K562 (cell line): Measurements from ENCODE around the gene FIBP. TPM values are rescaled to one million over a fixed set of nuclear protein-coding genes. Genes with fewer than 3 reads are reported as not detected.
A peak's percentile ranks its signal among the peaks of the same experiment; 100 is the strongest.

Source experiments
- BRCA1 ChIP-seq, 2 experiments: fragments of 450-650 bp in 1 of 2; sonication (generic) in 1 of 2; formaldehyde crosslinking in 1 of 2; IDR thresholded peaks; 2 replicates each; pipeline versions ENCODE4 v1.5.0 to v1.6.1; 2017 to 2020; ENCODE audit warnings: mild to moderate bottlenecking in 1 of 2, missing genetic modification reagents in 1 of 2
- ELF4 ChIP-seq: fragments of 450-650 bp; formaldehyde crosslinking; IDR thresholded peaks from 2 replicates; pipeline ENCODE4 v1.4.0; 2022; ENCODE audit warnings: missing genetic modification characterization
- FOXK2 ChIP-seq, 2 experiments: fragments of 450-650 bp; IDR thresholded peaks in 1 of 2; conservative IDR thresholded peaks in 1 of 2; 2 replicates each; pipeline ENCODE4 v1.6.1; 2016; ENCODE audit warnings: low read depth in 2 of 2, mild to moderate bottlenecking in 1 of 2
- HDAC1 ChIP-seq, 2 experiments: fragments of 450-650 bp; IDR thresholded peaks; 2 replicates each; pipeline ENCODE4 v1.6.1; 2016 to 2017; ENCODE audit warnings: inconsistent platforms in 1 of 2, mild to moderate bottlenecking in 1 of 2, moderate library complexity in 1 of 2
- HNRNPUL1 ChIP-seq: fragments of 200-400 bp; formaldehyde crosslinking; IDR thresholded peaks from 2 replicates; pipeline ENCODE4 v1.6.1; 2017; ENCODE audit warnings: low read length
- KAT8 ChIP-seq: fragments of 450-650 bp; IDR thresholded peaks from 2 replicates; pipeline ENCODE4 v1.6.1; 2016; ENCODE audit warnings: low read depth, mild to moderate bottlenecking
- MAZ ChIP-seq, 2 experiments: fragments of 450-650 bp in 1 of 2; sonication (generic) in 1 of 2; formaldehyde crosslinking; IDR thresholded peaks in 1 of 2; conservative IDR thresholded peaks in 1 of 2; 2 replicates each; pipeline versions ENCODE4 v1.4.0 to v1.5.0; 2020; ENCODE audit warnings: mild to moderate bottlenecking in 1 of 2, missing genetic modification reagents in 1 of 2
- NFE2 ChIP-seq: IDR thresholded peaks from 2 replicates; pipeline ENCODE4 v1.6.1; 2014; ENCODE audit warnings: antibody characterized with exemption, low read depth
- PCBP1 ChIP-seq: fragments of 200-400 bp; formaldehyde crosslinking; IDR thresholded peaks from 2 replicates; pipeline ENCODE4 v1.6.1; 2018; ENCODE audit warnings: mild to moderate bottlenecking, low read depth, low read length; ENCODE audit not compliant: poor library complexity, severe bottlenecking
- TCF3 ChIP-seq: sonication (generic); formaldehyde crosslinking; IDR thresholded peaks from 2 replicates; pipeline ENCODE4 v1.4.0; 2020; ENCODE audit warnings: mild to moderate bottlenecking, missing genetic modification reagents
- ZNF445 ChIP-seq: fragments of 250-450 bp; sonication (Bioruptor Pico); IDR thresholded peaks from 2 replicates; pipeline ENCODE4 v1.4.0; 2020; ENCODE audit warnings: low read depth, mild to moderate bottlenecking, moderate library complexity
- ZZZ3 ChIP-seq: fragments of 450-650 bp; IDR thresholded peaks from 2 replicates; pipeline ENCODE4 v1.6.1; 2016; ENCODE audit warnings: antibody characterized with exemption, mild to moderate bottlenecking, moderate library complexity
- polyA plus RNA-seq, 8 experiments: library from polyadenylated mRNA; depleted of rRNA in 4 of 8; stranded (reverse) in 5 of 8; unstranded in 3 of 8; fragments of >200 nt; fragmentation: Nextera tagmentation in 2 of 8; fragmentation: Illumina TruSeq in 1 of 8; extraction: Ambion mirVana in 2 of 8; extraction: Trizol in 1 of 8; gene quantifications; 2 replicates each; pipeline versions ENCODE4 v1.2.1 to v1.2.3, GENCODE V29; 2011 to 2014; ENCODE audit warnings: inconsistent platforms in 1 of 8, missing spikeins in 1 of 8
- total RNA-seq, 7 experiments: library from RNA; depleted of rRNA in 6 of 7; stranded (reverse); fragments of >200 nt in 6 of 7; fragmentation: Illumina TruSeq in 2 of 7; extraction: Trizol in 2 of 7; gene quantifications; 2 replicates each; pipeline versions ENCODE4 v1.2.1 to v1.2.3, GENCODE V29; 2011 to 2021; ENCODE audit warnings: low replicate concordance in 1 of 7
- TF ChIP-seq, protein P1 (sequence below): sonication (generic); formaldehyde crosslinking; IDR thresholded peaks from 2 replicates; pipeline ENCODE4 v1.8.1; 2023; ENCODE audit warnings: missing genetic modification reagents, mild to moderate bottlenecking, borderline replicate concordance
- TF ChIP-seq, protein P2 (sequence below): fragments of 250-450 bp; sonication (Bioruptor Pico); IDR thresholded peaks from 2 replicates; pipeline ENCODE4 v1.4.0; 2020; ENCODE audit warnings: mild to moderate bottlenecking, moderate library complexity
- TF ChIP-seq, protein P3 (sequence below): sonication (generic); formaldehyde crosslinking; IDR thresholded peaks from 2 replicates; pipeline ENCODE4 v1.9.0; 2022; ENCODE audit warnings: mild to moderate bottlenecking, missing genetic modification reagents

FIBP gene
- total and polyA plus RNA-seq, 9 of the 15 experiments (the other 6 are each of a cell fraction or from before 2014, with no cell fraction given) = 41.2 to 79.2 (median 48.6) TPM

DNA sequence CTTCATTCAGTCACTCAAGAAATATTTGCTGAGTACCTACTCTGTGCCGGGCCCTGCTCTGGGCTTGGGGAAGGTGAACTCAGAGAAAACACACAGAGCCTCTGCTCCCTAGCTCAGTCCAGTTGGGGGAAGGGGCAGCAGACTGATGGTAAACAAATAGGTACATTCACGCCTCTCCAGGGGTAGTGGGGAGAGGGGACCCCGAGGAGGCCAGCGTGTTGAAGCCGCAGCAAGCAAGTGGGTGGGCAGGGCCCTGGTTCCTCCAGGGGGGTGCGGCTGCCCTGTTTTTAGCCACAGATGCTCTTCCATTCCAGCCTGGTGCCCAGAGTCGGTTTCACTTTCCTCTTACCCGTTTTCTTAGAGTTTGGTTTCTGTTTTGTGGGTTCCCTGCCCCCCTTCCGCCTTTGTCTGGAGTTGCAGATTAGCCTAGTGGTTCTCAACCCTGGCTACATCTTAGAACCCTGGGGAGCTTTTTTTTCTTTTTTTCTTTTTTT is 39.7 kb upstream of the FIBP start (continued):
- TF ChIP-seq, protein P1, sequence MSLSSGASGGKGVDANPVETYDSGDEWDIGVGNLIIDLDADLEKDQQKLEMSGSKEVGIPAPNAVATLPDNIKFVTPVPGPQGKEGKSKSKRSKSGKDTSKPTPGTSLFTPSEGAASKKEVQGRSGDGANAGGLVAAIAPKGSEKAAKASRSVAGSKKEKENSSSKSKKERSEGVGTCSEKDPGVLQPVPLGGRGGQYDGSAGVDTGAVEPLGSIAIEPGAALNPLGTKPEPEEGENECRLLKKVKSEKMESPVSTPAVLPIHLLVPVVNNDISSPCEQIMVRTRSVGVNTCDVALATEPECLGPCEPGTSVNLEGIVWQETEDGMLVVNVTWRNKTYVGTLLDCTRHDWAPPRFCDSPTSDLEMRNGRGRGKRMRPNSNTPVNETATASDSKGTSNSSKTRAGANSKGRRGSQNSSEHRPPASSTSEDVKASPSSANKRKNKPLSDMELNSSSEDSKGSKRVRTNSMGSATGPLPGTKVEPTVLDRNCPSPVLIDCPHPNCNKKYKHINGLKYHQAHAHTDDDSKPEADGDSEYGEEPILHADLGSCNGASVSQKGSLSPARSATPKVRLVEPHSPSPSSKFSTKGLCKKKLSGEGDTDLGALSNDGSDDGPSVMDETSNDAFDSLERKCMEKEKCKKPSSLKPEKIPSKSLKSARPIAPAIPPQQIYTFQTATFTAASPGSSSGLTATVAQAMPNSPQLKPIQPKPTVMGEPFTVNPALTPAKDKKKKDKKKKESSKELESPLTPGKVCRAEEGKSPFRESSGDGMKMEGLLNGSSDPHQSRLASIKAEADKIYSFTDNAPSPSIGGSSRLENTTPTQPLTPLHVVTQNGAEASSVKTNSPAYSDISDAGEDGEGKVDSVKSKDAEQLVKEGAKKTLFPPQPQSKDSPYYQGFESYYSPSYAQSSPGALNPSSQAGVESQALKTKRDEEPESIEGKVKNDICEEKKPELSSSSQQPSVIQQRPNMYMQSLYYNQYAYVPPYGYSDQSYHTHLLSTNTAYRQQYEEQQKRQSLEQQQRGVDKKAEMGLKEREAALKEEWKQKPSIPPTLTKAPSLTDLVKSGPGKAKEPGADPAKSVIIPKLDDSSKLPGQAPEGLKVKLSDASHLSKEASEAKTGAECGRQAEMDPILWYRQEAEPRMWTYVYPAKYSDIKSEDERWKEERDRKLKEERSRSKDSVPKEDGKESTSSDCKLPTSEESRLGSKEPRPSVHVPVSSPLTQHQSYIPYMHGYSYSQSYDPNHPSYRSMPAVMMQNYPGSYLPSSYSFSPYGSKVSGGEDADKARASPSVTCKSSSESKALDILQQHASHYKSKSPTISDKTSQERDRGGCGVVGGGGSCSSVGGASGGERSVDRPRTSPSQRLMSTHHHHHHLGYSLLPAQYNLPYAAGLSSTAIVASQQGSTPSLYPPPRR (CRISPR knock-in tag) = no peak
- TF ChIP-seq PCBP1 = no peak
- no peak for TF ChIP-seq BRCA1 (IDR thresholded peaks at IDR 0.05)
- TF ChIP-seq BRCA1 (CRISPR knock-in tag; IDR thresholded peaks at IDR 0.05) = no peak
- TF ChIP-seq HNRNPUL1 = no peak
- no peak for TF ChIP-seq KAT8
- TF ChIP-seq HDAC1 (IDR thresholded peaks at IDR 0.05) = no peak
- TF ChIP-seq MAZ (CRISPR knock-in tag; conservative IDR thresholded peaks at IDR 0.05 in 1 of 2, IDR thresholded peaks at IDR 0.05 in 1 of 2) = peak in 1 of 2 experiments; percentile 34; a peak in 1 of 4 replicates
- TF ChIP-seq NFE2 = no peak
- TF ChIP-seq, protein P2, sequence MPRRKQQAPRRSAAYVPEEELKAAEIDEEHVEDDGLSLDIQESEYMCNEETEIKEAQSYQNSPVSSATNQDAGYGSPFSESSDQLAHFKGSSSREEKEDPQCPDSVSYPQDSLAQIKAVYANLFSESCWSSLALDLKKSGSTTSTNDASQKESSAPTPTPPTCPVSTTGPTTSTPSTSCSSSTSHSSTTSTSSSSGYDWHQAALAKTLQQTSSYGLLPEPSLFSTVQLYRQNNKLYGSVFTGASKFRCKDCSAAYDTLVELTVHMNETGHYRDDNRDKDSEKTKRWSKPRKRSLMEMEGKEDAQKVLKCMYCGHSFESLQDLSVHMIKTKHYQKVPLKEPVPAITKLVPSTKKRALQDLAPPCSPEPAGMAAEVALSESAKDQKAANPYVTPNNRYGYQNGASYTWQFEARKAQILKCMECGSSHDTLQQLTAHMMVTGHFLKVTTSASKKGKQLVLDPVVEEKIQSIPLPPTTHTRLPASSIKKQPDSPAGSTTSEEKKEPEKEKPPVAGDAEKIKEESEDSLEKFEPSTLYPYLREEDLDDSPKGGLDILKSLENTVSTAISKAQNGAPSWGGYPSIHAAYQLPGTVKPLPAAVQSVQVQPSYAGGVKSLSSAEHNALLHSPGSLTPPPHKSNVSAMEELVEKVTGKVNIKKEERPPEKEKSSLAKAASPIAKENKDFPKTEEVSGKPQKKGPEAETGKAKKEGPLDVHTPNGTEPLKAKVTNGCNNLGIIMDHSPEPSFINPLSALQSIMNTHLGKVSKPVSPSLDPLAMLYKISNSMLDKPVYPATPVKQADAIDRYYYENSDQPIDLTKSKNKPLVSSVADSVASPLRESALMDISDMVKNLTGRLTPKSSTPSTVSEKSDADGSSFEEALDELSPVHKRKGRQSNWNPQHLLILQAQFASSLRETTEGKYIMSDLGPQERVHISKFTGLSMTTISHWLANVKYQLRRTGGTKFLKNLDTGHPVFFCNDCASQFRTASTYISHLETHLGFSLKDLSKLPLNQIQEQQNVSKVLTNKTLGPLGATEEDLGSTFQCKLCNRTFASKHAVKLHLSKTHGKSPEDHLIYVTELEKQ (CRISPR knock-in tag) = no peak
- peak; percentile 52 for TF ChIP-seq TCF3 (CRISPR knock-in tag)
- no peak for TF ChIP-seq ZZZ3
- no peak for TF ChIP-seq ZNF445 (CRISPR knock-in tag)
- TF ChIP-seq FOXK2 (conservative IDR thresholded peaks at IDR 0.05 in 1 of 2, IDR thresholded peaks at IDR 0.05 in 1 of 2; ENCODE audit: low read depth in 2 of 2) = peak in 1 of 2 experiments; percentile 6; a peak in 1 of 4 replicates
- peak; percentile 33; the same call in 1 of the 2 replicates for TF ChIP-seq ELF4 (CRISPR knock-in tag)
- TF ChIP-seq, protein P3, sequence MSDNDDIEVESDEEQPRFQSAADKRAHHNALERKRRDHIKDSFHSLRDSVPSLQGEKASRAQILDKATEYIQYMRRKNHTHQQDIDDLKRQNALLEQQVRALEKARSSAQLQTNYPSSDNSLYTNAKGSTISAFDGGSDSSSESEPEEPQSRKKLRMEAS (CRISPR knock-in tag) = peak; percentile 13; the same call in 1 of the 2 replicates
